ENCODE measurements around the gene LEPR. TPM values are rescaled to one million over a fixed set of nuclear protein-coding genes. Genes with fewer than 3 reads are reported as not detected.

Gene LEPR
- total RNA-seq, 1 donor from 2014 or later: 3.0 TPM

GRCh38 chr1:65441464-65441863 lies 21.0 kb downstream of the LEPR start:
- Mint-ChIP-seq H3K4me3 (ENCODE audit: low read depth) (no peak overlapping the region), H3K4me1 (ENCODE audit: low read depth) (peaks cover 16% of the 10 kb centered on the region), H3K9me3 (ENCODE audit: low read depth) (peaks cover 3% of the 10 kb centered on the region), H3K27me3 (no peaks in the 10 kb centered on the region), H3K27ac (no peak overlapping the region), H3K36me3 (ENCODE audit: insufficient read depth) (peaks cover 2% of the 10 kb centered on the region)
- TF ChIP-seq CTCF (IDR thresholded peaks at IDR 0.05; ENCODE audit: unreplicated experiment): no peak
- DNase-seq (ENCODE audit: low spot score, unreplicated experiment): no peak

GRCh38 chr1:65442442-65442841 lies 22.0 kb downstream of the LEPR start:
- no peak for TF ChIP-seq CTCF (IDR thresholded peaks at IDR 0.05; ENCODE audit: unreplicated experiment)
- no peak overlapping the region for H3K4me3 Mint-ChIP-seq (ENCODE audit: low read depth)
- no peak overlapping the region for H3K27ac Mint-ChIP-seq
- DNase-seq (ENCODE audit: low spot score, unreplicated experiment): no peak
- H3K36me3 Mint-ChIP-seq (ENCODE audit: insufficient read depth): peaks cover 2% of the 10 kb centered on the region
- no peaks in the 10 kb centered on the region for H3K27me3 Mint-ChIP-seq
- H3K4me1 Mint-ChIP-seq (ENCODE audit: low read depth): peaks cover 16% of the 10 kb centered on the region
- peaks cover 3% of the 10 kb centered on the region for H3K9me3 Mint-ChIP-seq (ENCODE audit: low read depth)

- TF ChIP-seq CTCF (IDR thresholded peaks at IDR 0.05; ENCODE audit: unreplicated experiment): no peak
- no peak for DNase-seq (ENCODE audit: low spot score, unreplicated experiment)
- H3K9me3 Mint-ChIP-seq (ENCODE audit: low read depth): peaks cover 3% of the 10 kb centered on the region
- H3K27ac Mint-ChIP-seq: no peak overlapping the region
- no peaks in the 10 kb centered on the region for H3K27me3 Mint-ChIP-seq
- peaks cover 15% of the 10 kb centered on the region for H3K4me1 Mint-ChIP-seq (ENCODE audit: low read depth)
- peaks cover 2% of the 10 kb centered on the region for H3K36me3 Mint-ChIP-seq (ENCODE audit: insufficient read depth)
- H3K4me3 Mint-ChIP-seq (ENCODE audit: low read depth): no peak overlapping the region
Observed at GRCh38 chr1:65443647-65444046, 23.2 kb downstream of the LEPR start.

GRCh38 chr1:65444128-65444640 lies 23.7 kb downstream of the LEPR start:
- H3K9me3 Mint-ChIP-seq (ENCODE audit: low read depth): peaks cover 3% of the 10 kb centered on the region
- TF ChIP-seq CTCF (IDR thresholded peaks at IDR 0.05; ENCODE audit: unreplicated experiment): no peak
- H3K36me3 Mint-ChIP-seq (ENCODE audit: insufficient read depth): peaks cover 2% of the 10 kb centered on the region
- peaks cover 15% of the 10 kb centered on the region for H3K4me1 Mint-ChIP-seq (ENCODE audit: low read depth)
- no peak overlapping the region for H3K4me3 Mint-ChIP-seq (ENCODE audit: low read depth)
- H3K27ac Mint-ChIP-seq: no peak overlapping the region
- no peak for DNase-seq (ENCODE audit: low spot score, unreplicated experiment)
- H3K27me3 Mint-ChIP-seq: no peaks in the 10 kb centered on the region

- DNase-seq (ENCODE audit: low spot score, unreplicated experiment): no peak
- H3K4me3 Mint-ChIP-seq (ENCODE audit: low read depth): no peak overlapping the region
- peaks cover 15% of the 10 kb centered on the region for H3K4me1 Mint-ChIP-seq (ENCODE audit: low read depth)
- H3K27me3 Mint-ChIP-seq: no peaks in the 10 kb centered on the region
- H3K27ac Mint-ChIP-seq: no peak overlapping the region
- H3K36me3 Mint-ChIP-seq (ENCODE audit: insufficient read depth): peaks cover 2% of the 10 kb centered on the region
- no peak for TF ChIP-seq CTCF (IDR thresholded peaks at IDR 0.05; ENCODE audit: unreplicated experiment)
- H3K9me3 Mint-ChIP-seq (ENCODE audit: low read depth): peaks cover 3% of the 10 kb centered on the region
Observed at GRCh38 chr1:65445837-65446236, 25.4 kb downstream of the LEPR start.

All from progenitor cell of endocrine pancreas (in vitro differentiated cells).